ENCODE data around the gene BMF. TPM values are rescaled to one million over a fixed set of nuclear protein-coding genes. Genes with fewer than 3 reads are reported as not detected.
A peak's percentile ranks its signal among the peaks of the same experiment; 100 is the strongest.

Gene BMF
- total RNA-seq, 1 experiment from 2014 or later, result 11.5 TPM

- CTCF ChIA-PET, result no interaction called here
- Mint-ChIP-seq H3K9me3 (ENCODE audit: low read depth, unreplicated experiment) (no peaks in the 10 kb centered on the region), H3K4me1 (ENCODE audit: low read depth, unreplicated experiment) (no peaks in the 10 kb centered on the region), H3K27ac (ENCODE audit: unreplicated experiment) (no peak overlapping the region), H3K27me3 (ENCODE audit: unreplicated experiment) (no peaks in the 10 kb centered on the region), H3K4me3 (ENCODE audit: low read depth, unreplicated experiment) (no peak overlapping the region), H3K36me3 (ENCODE audit: insufficient read depth, unreplicated experiment) (peaks cover 16% of the 10 kb centered on the region)
- no peak for DNase-seq
- intact Hi-C loops (cut with micrococcal nuclease; ENCODE audit: unreplicated experiment), result no loop called here
- no TSS peak for BruUV-seq (replicated peaks)
- TF ChIP-seq CTCF (IDR thresholded peaks at IDR 0.05; ENCODE audit: unreplicated experiment), result no peak
Measured at GRCh38 chr15:40040293-40040635, 68.4 kb downstream of the BMF start.

DNA sequence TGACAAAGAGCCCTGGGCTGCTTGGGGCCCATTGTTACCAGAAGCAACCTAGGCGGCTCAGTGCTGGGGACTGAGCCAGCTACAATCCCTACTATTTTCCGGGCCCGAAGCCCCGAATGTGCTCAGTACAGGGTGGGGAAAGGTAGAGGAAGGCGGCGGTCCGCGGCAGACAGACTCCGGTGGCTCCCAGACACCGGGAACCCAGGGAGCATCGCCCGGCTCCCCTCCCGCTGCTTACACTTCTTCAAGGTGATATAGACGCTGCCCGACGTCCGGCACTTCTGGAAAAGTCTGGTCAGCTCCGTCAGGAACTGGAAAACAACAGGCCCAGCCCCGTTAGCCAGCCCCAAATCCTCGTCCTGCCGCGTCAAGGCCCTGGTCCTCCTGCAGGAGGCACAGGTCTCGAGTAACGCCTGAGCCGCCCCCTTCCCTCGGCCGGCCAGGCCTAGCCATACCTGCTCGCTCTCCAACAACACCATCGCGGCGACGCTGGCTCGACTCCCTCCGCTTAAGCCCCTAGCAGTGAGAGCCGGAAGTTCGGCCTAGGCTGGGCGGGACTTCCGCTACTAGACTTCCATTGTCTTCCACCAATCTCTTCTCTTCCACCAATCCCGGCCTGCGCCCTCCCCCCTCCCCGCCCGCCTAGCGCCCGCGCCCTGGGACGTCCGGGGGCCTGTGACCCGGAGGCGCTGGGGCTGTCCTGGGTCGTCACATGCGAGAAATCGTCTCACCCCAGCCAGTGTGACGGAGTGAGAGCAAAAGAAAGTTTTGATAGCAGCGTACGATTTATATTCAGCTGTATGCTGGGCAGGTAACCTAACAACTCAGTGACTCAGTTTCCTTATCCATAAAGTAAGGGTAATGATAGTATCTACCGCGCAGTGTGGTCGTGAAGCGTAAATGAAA, 69.8 kb downstream of the BMF start, which contains the start of gene SRP14:
SRP14 (minus strand) TSS at position 544 of the 906 bp plus-strand sequence; CDS start at position 479, 65 bp downstream.
- H3K27ac Mint-ChIP-seq (ENCODE audit: unreplicated experiment), result peak within 1 kb of the TSS; percentile 60
- peaks cover 16% of the 10 kb centered on the region for H3K36me3 Mint-ChIP-seq (ENCODE audit: insufficient read depth, unreplicated experiment)
- DNase-seq, result peak; percentile 81
- no peaks in the 10 kb centered on the region for H3K4me1 Mint-ChIP-seq (ENCODE audit: low read depth, unreplicated experiment)
- CTCF ChIA-PET, result interaction anchor here (0.9 kb wide), 1 partner anchor 8 kb away, joined by 3 read pairs; no protein-coding TSS in a partner anchor
- no TSS peak for BruUV-seq (replicated peaks)
- H3K9me3 Mint-ChIP-seq (ENCODE audit: low read depth, unreplicated experiment), result no peaks in the 10 kb centered on the region
- TF ChIP-seq CTCF (IDR thresholded peaks at IDR 0.05; ENCODE audit: unreplicated experiment), result no peak
- H3K27me3 Mint-ChIP-seq (ENCODE audit: unreplicated experiment), result no peaks in the 10 kb centered on the region
- peak within 1 kb of the TSS; percentile 88 for H3K4me3 Mint-ChIP-seq (ENCODE audit: low read depth, unreplicated experiment)
- intact Hi-C loops (cut with micrococcal nuclease; ENCODE audit: unreplicated experiment), result no loop called here

DNA sequence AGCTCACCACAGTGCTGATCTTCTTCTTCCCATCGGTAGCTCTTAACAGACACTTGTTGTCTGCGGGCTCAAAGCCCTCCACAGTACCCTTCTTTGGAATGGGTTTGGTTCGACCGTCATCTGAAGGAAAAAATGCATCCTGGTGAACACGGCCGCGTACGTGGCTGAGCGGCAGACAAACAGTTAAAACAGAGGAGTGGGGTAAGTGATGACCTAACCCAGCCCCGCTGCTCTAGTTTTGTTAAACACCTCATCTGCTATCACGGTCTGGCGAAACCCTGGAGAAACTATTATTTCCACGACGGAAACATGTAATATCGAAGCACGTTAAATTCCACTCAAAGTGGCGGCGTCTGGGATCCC, 70.4 kb downstream of the BMF start:
- Mint-ChIP-seq H3K4me1 (ENCODE audit: low read depth, unreplicated experiment) (no peaks in the 10 kb centered on the region), H3K4me3 (ENCODE audit: low read depth, unreplicated experiment) (peak overlapping the region; percentile 88), H3K36me3 (ENCODE audit: insufficient read depth, unreplicated experiment) (peaks cover 16% of the 10 kb centered on the region), H3K27ac (ENCODE audit: unreplicated experiment) (peak overlapping the region; percentile 60), H3K9me3 (ENCODE audit: low read depth, unreplicated experiment) (no peaks in the 10 kb centered on the region), H3K27me3 (ENCODE audit: unreplicated experiment) (no peaks in the 10 kb centered on the region)
- no TSS peak for BruUV-seq (replicated peaks)
- CTCF ChIA-PET, result interaction anchor here (0.9 kb wide), 1 partner anchor 9 kb away, joined by 3 read pairs; no protein-coding TSS in a partner anchor
- no peak for TF ChIP-seq CTCF (IDR thresholded peaks at IDR 0.05; ENCODE audit: unreplicated experiment)
- DNase-seq, result no peak
- intact Hi-C loops (cut with micrococcal nuclease; ENCODE audit: unreplicated experiment), result no loop called here

Other genes starting within 250 kb of the BMF start
- 7.3 and 10.2 TPM in 2 replicates for gene GPR176, start 188.6 kb downstream of the BMF start, total RNA-seq (2022)
- 14.9 and 18.5 TPM in 2 replicates for gene EIF2AK4, start 174.8 kb downstream of the BMF start, total RNA-seq (2022)
- gene SRP14, start 69.7 kb downstream of the BMF start, total RNA-seq (2022), result 96.5 and 113 TPM in 2 replicates
- gene BUB1B, start 52.2 kb upstream of the BMF start, total RNA-seq (2022), result 39.0 and 41.8 TPM in 2 replicates
- gene PAK6, start 130.2 kb upstream of the BMF start, total RNA-seq (2022), result 7.0 and 7.1 TPM in 2 replicates
- gene ANKRD63, start 174.2 kb upstream of the BMF start, total RNA-seq (2022), result 0.56 TPM in 1 of 2 replicates, not detected in the other
- 37.3 and 43.1 TPM in 2 replicates for gene PLCB2, start 199.1 kb upstream of the BMF start, total RNA-seq (2022)
- 14.3 and 16.6 TPM in 2 replicates for gene INAFM2, start 214.8 kb upstream of the BMF start, total RNA-seq (2022)
- 85.6 and 102 TPM in 2 replicates for gene CCDC9B, start 232.1 kb upstream of the BMF start, total RNA-seq (2022)
- gene PHGR1, start 242.2 kb upstream of the BMF start, total RNA-seq (2022), result not detected in 2 replicates
- gene DISP2, start 249.3 kb upstream of the BMF start, total RNA-seq (2022), result 1.1 and 1.3 TPM in 2 replicates

Measured in Calu3 (cell line).